H1 (cell line): ENCODE results near the gene ZFPL1. TPM values are rescaled to one million over a fixed set of nuclear protein-coding genes. Genes with fewer than 3 reads are reported as not detected.

Source experiments
- CTCF ChIA-PET: fragments of 300-600 bp; sonication (Branson Sonifier 250); formaldehyde crosslinking; loops from one replicate; lab custom pipeline; 2021; ENCODE audit not compliant: partially characterized antibody; lab: Charles Lee
- POLR2A ChIA-PET: fragments of 300-600 bp; sonication (Branson Sonifier 250); formaldehyde crosslinking; loops from one replicate; lab custom pipeline; 2021; ENCODE audit warnings: inconsistent platforms; ENCODE audit not compliant: partially characterized antibody; lab: Charles Lee
- DNase-seq, 2 experiments: peaks; one replicate each; pipeline versions ENCODE4 v3.0.0 to v3.0.0-alpha.2; 2010 to 2022; ENCODE audit warnings: low spot score in 2 of 2, low read depth in 1 of 2, mixed read lengths in 1 of 2
- FAIRE-seq: peaks from 2 replicates; lab custom pipeline; 2011; peaks lifted over from hg19 to GRCh38; lab: Jason Lieb, UNC
- H2AFZ ChIP-seq: 2 replicates; pipeline ENCODE4 v1.8.1; 2012; ENCODE audit warnings: low read length, inconsistent platforms
- H2AK5ac ChIP-seq: 2 replicates; pipeline ENCODE4 v1.6.1; 2013; ENCODE audit warnings: low read depth, low read length
- H2BK120ac ChIP-seq: replicated peaks from 2 replicates; pipeline ENCODE3; 2013; ENCODE audit warnings: low read depth, low read length, inconsistent platforms
- H2BK12ac ChIP-seq: 2 replicates; pipeline ENCODE4 v1.6.1; 2013; ENCODE audit warnings: low read depth, low read length
- H2BK15ac ChIP-seq: 2 replicates; pipeline ENCODE4 v1.6.1; 2013; ENCODE audit warnings: low read length
- H2BK20ac ChIP-seq: 2 replicates; pipeline ENCODE4 v1.6.1; 2013; ENCODE audit warnings: low read length
- H2BK5ac ChIP-seq: 2 replicates; pipeline ENCODE4 v1.6.1; 2013; ENCODE audit warnings: low read depth, low read length
- H3K14ac ChIP-seq: 2 replicates; pipeline ENCODE4 v1.6.1; 2013; ENCODE audit warnings: inconsistent platforms; ENCODE audit not compliant: insufficient read length
- H3K18ac ChIP-seq: 2 replicates; pipeline ENCODE4 v1.6.1; 2013; ENCODE audit warnings: low read length; ENCODE audit errors: extremely low read depth
- H3K23ac ChIP-seq: 2 replicates; pipeline ENCODE4 v1.6.1; 2013; ENCODE audit warnings: inconsistent platforms; ENCODE audit not compliant: insufficient read length
- H3K23me2 ChIP-seq: 2 replicates; pipeline ENCODE4 v1.6.1; 2013; ENCODE audit warnings: low read depth, low read length
- H3K27ac ChIP-seq: 2 replicates; pipeline ENCODE4 v1.6.1; 2011; ENCODE audit warnings: low read depth, low read length, inconsistent platforms
- H3K27me3 ChIP-seq, 4 experiments: replicated peaks in 1 of 4; 1 replicate in 1 of 4; 2 replicates in 3 of 4; pipeline versions ENCODE4 v1.6.1 to v1.8.1; 2011 to 2013; ENCODE audit warnings: low read length in 3 of 4, mild to moderate bottlenecking in 3 of 4, inconsistent platforms in 2 of 4, mixed read lengths in 2 of 4, moderate library complexity in 1 of 4; ENCODE audit not compliant: control insufficient read depth in 3 of 4, insufficient read depth in 3 of 4; ENCODE audit errors: extremely low read depth in 1 of 4
- H3K36me3 ChIP-seq, 4 experiments: 2 replicates each; pipeline versions ENCODE4 v1.6.1 to v1.8.1; 2011 to 2013; ENCODE audit warnings: mild to moderate bottlenecking in 4 of 4, low read length in 3 of 4, moderate library complexity in 2 of 4, control low read depth in 1 of 4, inconsistent platforms in 1 of 4; ENCODE audit not compliant: insufficient read depth in 4 of 4, control insufficient read depth in 2 of 4
- H3K4ac ChIP-seq: replicated peaks from 2 replicates; pipeline ENCODE3; 2013; ENCODE audit warnings: low read length, low read depth, mixed read lengths, inconsistent platforms; ENCODE audit not compliant: insufficient read length
- H3K4me1 ChIP-seq, 4 experiments: replicated peaks in 1 of 4; 1 replicate in 1 of 4; 2 replicates in 3 of 4; pipeline versions ENCODE4 v1.6.1 to v1.8.1; 2011 to 2013; ENCODE audit warnings: low read length in 3 of 4, inconsistent platforms in 2 of 4, mixed read lengths in 1 of 4; ENCODE audit not compliant: insufficient read depth in 4 of 4, control insufficient read depth in 3 of 4
- H3K4me2 ChIP-seq, 2 experiments: 2 replicates each; pipeline versions ENCODE4 v1.6.1 to v1.8.1; 2011 to 2013; ENCODE audit warnings: low read depth in 2 of 2, low read length in 2 of 2, control low read depth in 1 of 2, inconsistent platforms in 1 of 2, mild to moderate bottlenecking in 1 of 2; ENCODE audit not compliant: insufficient read depth in 1 of 2
- H3K4me3 ChIP-seq, 4 experiments: fragments of 200-600, 300-600 bp in 1 of 4; sonication (generic), shearing (Covaris generic), sonication (Bioruptor Twin) in 1 of 4; 2 replicates each; pipeline versions ENCODE4 v1.5.1 to v1.8.1; 2011 to 2016; ENCODE audit warnings: low read length in 4 of 4, low read depth in 3 of 4, control low read depth in 2 of 4, inconsistent platforms in 2 of 4, mild to moderate bottlenecking in 2 of 4, mixed read lengths in 1 of 4, moderate library complexity in 1 of 4; ENCODE audit not compliant: insufficient read depth in 2 of 4; ENCODE audit errors: extremely low read depth in 1 of 4
- H3K56ac ChIP-seq: replicated peaks from 2 replicates; pipeline ENCODE3; 2013; ENCODE audit warnings: low read depth, mild to moderate bottlenecking, mixed read lengths, low read length, inconsistent platforms; ENCODE audit not compliant: insufficient read length
- H3K79me1 ChIP-seq: 2 replicates; pipeline ENCODE4 v1.6.1; 2013; ENCODE audit warnings: low read depth, low read length, control low read depth
- H3K79me2 ChIP-seq, 2 experiments: 2 replicates each; pipeline versions ENCODE4 v1.6.1 to v1.8.1; 2012 to 2013; ENCODE audit warnings: low read length in 2 of 2, mild to moderate bottlenecking in 2 of 2, inconsistent platforms in 1 of 2; ENCODE audit not compliant: insufficient read depth in 2 of 2, control insufficient read depth in 1 of 2
- H3K9ac ChIP-seq, 4 experiments: replicated peaks in 1 of 4; 1 replicate in 1 of 4; 2 replicates in 3 of 4; pipeline versions ENCODE4 v1.6.1 to v1.8.1; 2011 to 2013; ENCODE audit warnings: low read depth in 3 of 4, low read length in 3 of 4, control low read depth in 2 of 4, mild to moderate bottlenecking in 2 of 4, moderate library complexity in 2 of 4, inconsistent platforms in 1 of 4; ENCODE audit errors: extremely low read depth in 1 of 4
- H3K9me3 ChIP-seq, 2 experiments: 2 replicates each; pipeline versions ENCODE4 v1.6.1 to v1.8.1; 2012 to 2013; ENCODE audit warnings: mild to moderate bottlenecking in 2 of 2, moderate library complexity in 2 of 2, control low read depth in 1 of 2, inconsistent platforms in 1 of 2, low read depth in 1 of 2, low read length in 1 of 2, mixed read lengths in 1 of 2; ENCODE audit not compliant: insufficient read depth in 2 of 2
- H4K20me1 ChIP-seq, 2 experiments: replicated peaks in 1 of 2; 2 replicates each; pipeline versions ENCODE3 to v1.8.1; 2011 to 2013; ENCODE audit warnings: inconsistent platforms in 2 of 2, low read length in 2 of 2, mild to moderate bottlenecking in 1 of 2; ENCODE audit not compliant: insufficient read depth in 2 of 2, control insufficient read depth in 1 of 2
- H4K5ac ChIP-seq: 2 replicates; pipeline ENCODE4 v1.6.1; 2013; ENCODE audit warnings: low read length, low read depth, mixed read lengths, inconsistent platforms; ENCODE audit not compliant: insufficient read length
- H4K8ac ChIP-seq: 2 replicates; pipeline ENCODE4 v1.8.0; 2013; ENCODE audit warnings: mild to moderate bottlenecking, moderate library complexity, low read length, inconsistent platforms; ENCODE audit not compliant: insufficient read depth; ENCODE audit errors: extremely low read depth
- H4K91ac ChIP-seq: replicated peaks from 2 replicates; pipeline ENCODE3; 2013; ENCODE audit warnings: low read length, mixed read lengths, inconsistent platforms; ENCODE audit not compliant: insufficient read length
- POLR2A ChIP-seq, 2 experiments: IDR thresholded peaks; 1 replicate in 1 of 2; 2 replicates in 1 of 2; pipeline ENCODE4 v1.6.1; 2011; ENCODE audit warnings: low read depth in 2 of 2, low read length in 2 of 2, mild to moderate bottlenecking in 2 of 2; ENCODE audit errors: control extremely low read depth in 1 of 2
- polyA plus RNA-seq, 7 experiments: library from polyadenylated mRNA; depleted of rRNA in 3 of 7; stranded (reverse) in 5 of 7; unstranded in 2 of 7; fragments of >200 nt in 5 of 7; fragments of 200-250 nt in 2 of 7; gene quantifications; 1 replicate in 5 of 7; 2 replicates in 1 of 7; 4 replicates in 1 of 7; pipeline versions ENCODE4 v1.2.1 to v1.2.3, GENCODE V29; 2011 to 2013; ENCODE audit warnings: missing spikeins in 2 of 7, mixed read lengths in 2 of 7
- total RNA-seq: library from RNA; stranded (reverse); fragmentation: NEBNext Ultra II Directional; extraction: Animal tissue kit (Norgen Biotek cat#: 25700); gene quantifications from 2 replicates; pipeline ENCODE4 v1.2.1, GENCODE V29; 2021

ZFPL1 gene
- total and polyA plus RNA-seq, 2 of the 8 experiments (the other 6 are each of a cell fraction or from before 2014, with no cell fraction given): 21.5 to 76.8 TPM

DNA sequence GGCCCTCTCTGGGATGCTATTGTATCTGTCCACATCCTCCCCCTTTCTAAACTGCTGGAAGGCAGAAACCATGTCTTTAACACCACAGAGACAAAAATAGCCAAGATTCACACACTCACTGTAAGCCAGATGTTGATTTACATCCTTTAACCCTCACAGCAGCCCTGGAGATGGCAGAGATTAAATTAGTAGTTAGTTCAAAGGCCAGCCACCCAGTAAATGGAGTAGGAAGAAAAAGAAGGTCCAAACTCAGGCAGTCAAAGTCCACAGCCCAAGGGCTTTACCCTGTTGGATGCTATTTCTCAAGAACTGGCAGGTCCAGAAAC is 35.6 kb downstream of the ZFPL1 start:
- Histone ChIP-seq H3K9me3 (no peaks in the 10 kb centered on the region), H3K23ac (no peak overlapping the region), H3K27me3 (no peaks in the 10 kb centered on the region), H4K5ac (no peak overlapping the region), H3K9ac (no peak overlapping the region), H2AK5ac (no peak overlapping the region), H4K20me1 (peaks cover 4 to 6% of the 10 kb centered on the region in 2 experiments), H2AFZ (no peak overlapping the region), H4K8ac (no peak overlapping the region), H3K27ac (no peak overlapping the region), H3K36me3 (peaks cover 11 to 36% (median 20%) of the 10 kb centered on the region in 4 experiments), H2BK12ac (no peak overlapping the region), H3K56ac (no peak overlapping the region), H3K4me3 (no peak overlapping the region), H3K23me2 (peaks cover 8% of the 10 kb centered on the region; the same call in 1 of the 2 replicates), H2BK20ac (no peak overlapping the region), H2BK15ac (no peak overlapping the region), H2BK120ac (no peak overlapping the region), H4K91ac (no peak overlapping the region), H3K79me2 (peaks cover 6 to 41% of the 10 kb centered on the region in 2 experiments), H3K79me1 (peaks cover 13% of the 10 kb centered on the region), H3K14ac (no peak overlapping the region), H3K18ac (no peak overlapping the region), H2BK5ac (no peak overlapping the region), H3K4me1 (peaks cover 0 to 13% (median 8%) of the 10 kb centered on the region in 4 experiments; a peak in 6 of 7 replicates), H3K4me2 (no peak overlapping the region), H3K4ac (no peak overlapping the region)
- no peak for FAIRE-seq
- no peak for DNase-seq
- CTCF ChIA-PET: interaction anchor here (0.6 to 3.0 kb wide), 8 partner anchors 9 to 272 kb away, joined by 3 to 14 read pairs (median 4); partner anchors contain the start of gene TM7SF2
- POLR2A ChIA-PET: interaction anchor here (1.1 to 17.4 kb wide), 6 partner anchors 12 to 72 kb away, joined by 3 to 305 read pairs (median 20); partner anchors contain the start of genes CAPN1, SYVN1 and VPS51
- no peak for TF ChIP-seq POLR2A (IDR thresholded peaks at IDR 0.05; ENCODE audit: control extremely low read depth in 1 of 2, low read depth in 2 of 2, low read length in 2 of 2)
